ENCODE measurements around the gene PEAK1. TPM values are rescaled to one million over a fixed set of nuclear protein-coding genes. Genes with fewer than 3 reads are reported as not detected.

PEAK1 gene
- polyA plus RNA-seq, 1 donor (not counting 4 experiments of a cell fraction or from before 2014, with no cell fraction given), result 5.9 TPM

DNA sequence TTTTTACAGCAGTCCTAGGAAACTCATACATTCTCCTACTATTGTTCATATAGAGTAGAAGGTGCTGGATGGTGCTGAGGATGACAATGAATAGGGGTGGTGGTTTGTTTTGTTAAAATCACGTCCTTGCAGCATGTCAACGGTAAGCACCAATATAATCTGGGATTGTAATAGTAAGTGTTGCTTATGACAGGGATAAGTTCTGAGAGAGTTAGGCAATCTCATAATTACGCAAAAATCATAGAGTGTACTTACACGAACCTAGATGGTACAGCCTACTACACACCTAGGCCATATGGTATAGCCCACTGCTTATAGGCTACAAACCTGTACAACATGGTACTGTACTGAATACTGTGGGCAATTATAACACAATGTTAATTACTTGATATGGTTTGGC, 284.7 kb downstream of the PEAK1 start:
- no peak for DNase-seq (ENCODE audit: low read depth, low spot score)
- Histone ChIP-seq H3K27ac (ENCODE audit: control insufficient read depth, insufficient read depth, low read length) (no peak overlapping the region), H3K9me1 (ENCODE audit: control insufficient read depth, extremely low read depth, insufficient read depth, low read length) (no peaks in the 10 kb centered on the region), H3K4me2 (ENCODE audit: control insufficient read depth, extremely low read depth, insufficient read depth, low read depth, low read length) (no peak overlapping the region), H3K79me2 (ENCODE audit: control insufficient read depth, insufficient read depth, low read length) (no peaks in the 10 kb centered on the region), H3K9ac (ENCODE audit: control insufficient read depth, extremely low read depth, insufficient read depth, low read length) (no peak overlapping the region), H3K27me3 (ENCODE audit: control insufficient read depth, extremely low read depth, insufficient read depth, low read length) (no peaks in the 10 kb centered on the region), H3K36me3 (ENCODE audit: control insufficient read depth in 2 of 2, extremely low read depth in 1 of 2, insufficient read depth in 2 of 2, low read length in 2 of 2) (no peaks in the 10 kb centered on the region), H3K4me3 (ENCODE audit: control insufficient read depth in 2 of 3, extremely low read depth in 1 of 3, insufficient read depth in 2 of 3, low read depth in 1 of 3, low read length in 3 of 3) (no peak overlapping the region), H4K20me1 (ENCODE audit: control insufficient read depth, extremely low read depth, insufficient read depth, low read length) (no peaks in the 10 kb centered on the region), H3K4me1 (ENCODE audit: control insufficient read depth, extremely low read depth, insufficient read depth, low read length) (no peaks in the 10 kb centered on the region), H3K9me3 (ENCODE audit: control insufficient read depth, low read depth, low read length) (no peaks in the 10 kb centered on the region), H2AFZ (ENCODE audit: control insufficient read depth, low read length) (no peak overlapping the region)
- no peak for FAIRE-seq
- no peak for TF ChIP-seq EZH2 (IDR thresholded peaks at IDR 0.05; ENCODE audit: low read length)
- TF ChIP-seq, protein P1, sequence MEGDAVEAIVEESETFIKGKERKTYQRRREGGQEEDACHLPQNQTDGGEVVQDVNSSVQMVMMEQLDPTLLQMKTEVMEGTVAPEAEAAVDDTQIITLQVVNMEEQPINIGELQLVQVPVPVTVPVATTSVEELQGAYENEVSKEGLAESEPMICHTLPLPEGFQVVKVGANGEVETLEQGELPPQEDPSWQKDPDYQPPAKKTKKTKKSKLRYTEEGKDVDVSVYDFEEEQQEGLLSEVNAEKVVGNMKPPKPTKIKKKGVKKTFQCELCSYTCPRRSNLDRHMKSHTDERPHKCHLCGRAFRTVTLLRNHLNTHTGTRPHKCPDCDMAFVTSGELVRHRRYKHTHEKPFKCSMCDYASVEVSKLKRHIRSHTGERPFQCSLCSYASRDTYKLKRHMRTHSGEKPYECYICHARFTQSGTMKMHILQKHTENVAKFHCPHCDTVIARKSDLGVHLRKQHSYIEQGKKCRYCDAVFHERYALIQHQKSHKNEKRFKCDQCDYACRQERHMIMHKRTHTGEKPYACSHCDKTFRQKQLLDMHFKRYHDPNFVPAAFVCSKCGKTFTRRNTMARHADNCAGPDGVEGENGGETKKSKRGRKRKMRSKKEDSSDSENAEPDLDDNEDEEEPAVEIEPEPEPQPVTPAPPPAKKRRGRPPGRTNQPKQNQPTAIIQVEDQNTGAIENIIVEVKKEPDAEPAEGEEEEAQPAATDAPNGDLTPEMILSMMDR (optimal IDR thresholded peaks at IDR 0.05 in 1 of 3, IDR thresholded peaks at IDR 0.05 in 1 of 3, conservative IDR thresholded peaks at IDR 0.05 in 1 of 3; ENCODE audit: extremely low read depth in 1 of 3, insufficient read depth in 2 of 3, low read length in 3 of 3), result no peak
- dilution Hi-C loops (cut with MboI; ENCODE audit: extremely low pct_ligation_motif_present, low sequenced_read_pairs), result no loop called here

DNA sequence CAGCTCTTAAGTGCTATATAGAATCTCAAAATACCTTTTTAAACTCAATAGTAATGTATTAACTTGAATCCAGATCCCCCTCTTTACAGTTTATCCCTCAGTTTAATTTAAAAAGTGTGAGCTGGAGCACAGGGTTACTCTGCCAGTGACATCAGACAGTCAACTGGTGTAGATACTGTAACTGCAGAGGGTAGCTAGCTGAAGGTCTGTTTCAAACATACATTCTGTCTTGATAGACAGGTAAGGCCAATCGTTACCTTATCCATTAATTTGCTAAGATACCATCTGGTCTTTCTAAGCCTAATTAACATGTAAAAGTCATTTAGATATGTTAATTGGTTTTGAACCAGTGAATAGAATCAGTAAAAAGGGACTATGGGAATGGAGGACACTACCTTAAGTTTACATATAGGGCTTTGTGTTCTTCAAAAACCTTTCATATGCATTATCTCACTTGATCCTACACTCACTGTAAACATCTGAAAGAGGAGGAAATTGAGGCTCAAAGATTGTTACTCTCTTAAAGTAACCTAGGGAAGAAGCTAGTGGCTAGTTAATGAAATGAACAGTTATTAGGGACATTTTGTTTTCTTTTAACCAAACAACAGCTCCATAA, 289.5 kb downstream of the PEAK1 start:
- TF ChIP-seq EZH2 (IDR thresholded peaks at IDR 0.05; ENCODE audit: low read length), result no peak
- TF ChIP-seq, protein P1 (optimal IDR thresholded peaks at IDR 0.05 in 1 of 3, IDR thresholded peaks at IDR 0.05 in 1 of 3, conservative IDR thresholded peaks at IDR 0.05 in 1 of 3; ENCODE audit: extremely low read depth in 1 of 3, insufficient read depth in 2 of 3, low read length in 3 of 3), result no peak
- DNase-seq (ENCODE audit: low read depth, low spot score) (no peak), FAIRE-seq (no peak)
- Histone ChIP-seq H2AFZ (ENCODE audit: control insufficient read depth, low read length) (no peak overlapping the region), H3K9me3 (ENCODE audit: control insufficient read depth, low read depth, low read length) (no peaks in the 10 kb centered on the region), H3K4me1 (ENCODE audit: control insufficient read depth, extremely low read depth, insufficient read depth, low read length) (no peaks in the 10 kb centered on the region), H3K9me1 (ENCODE audit: control insufficient read depth, extremely low read depth, insufficient read depth, low read length) (no peaks in the 10 kb centered on the region), H3K9ac (ENCODE audit: control insufficient read depth, extremely low read depth, insufficient read depth, low read length) (no peak overlapping the region), H3K79me2 (ENCODE audit: control insufficient read depth, insufficient read depth, low read length) (no peaks in the 10 kb centered on the region), H3K4me2 (ENCODE audit: control insufficient read depth, extremely low read depth, insufficient read depth, low read depth, low read length) (no peak overlapping the region), H3K27ac (ENCODE audit: control insufficient read depth, insufficient read depth, low read length) (no peak overlapping the region), H3K4me3 (ENCODE audit: control insufficient read depth in 2 of 3, extremely low read depth in 1 of 3, insufficient read depth in 2 of 3, low read depth in 1 of 3, low read length in 3 of 3) (no peak overlapping the region), H3K36me3 (ENCODE audit: control insufficient read depth in 2 of 2, extremely low read depth in 1 of 2, insufficient read depth in 2 of 2, low read length in 2 of 2) (no peaks in the 10 kb centered on the region), H4K20me1 (ENCODE audit: control insufficient read depth, extremely low read depth, insufficient read depth, low read length) (no peaks in the 10 kb centered on the region), H3K27me3 (ENCODE audit: control insufficient read depth, extremely low read depth, insufficient read depth, low read length) (no peaks in the 10 kb centered on the region)
- dilution Hi-C loops (cut with MboI; ENCODE audit: extremely low pct_ligation_motif_present, low sequenced_read_pairs), result no loop called here

Measured in keratinocyte (primary cell).